ENCODE results near the gene SPAG6.

SPAG6 gene

GRCh38 chr10:22436893-22437619 is 91.8 kb downstream of the SPAG6 start:
- no peak for DNase-seq

- DNase-seq = no peak
These were observed 92.6 kb downstream of the SPAG6 start for GRCh38 chr10:22437620-22438588.

- DNase-seq = no peak
These were observed 93.4 kb downstream of the SPAG6 start for GRCh38 chr10:22438711-22439110.

GRCh38 chr10:22442063-22442462 is 96.8 kb downstream of the SPAG6 start:
- no peak for DNase-seq

GRCh38 chr10:22442468-22442867 is 97.2 kb downstream of the SPAG6 start:
- DNase-seq = no peak

- no peak for DNase-seq
These were observed 98.0 kb downstream of the SPAG6 start for GRCh38 chr10:22443175-22443901.

- DNase-seq = no peak
These were observed 99.0 kb downstream of the SPAG6 start for GRCh38 chr10:22444219-22444788.

GRCh38 chr10:22445495-22445894 is 100.2 kb downstream of the SPAG6 start:
- DNase-seq = no peak

- no peak for DNase-seq
These were observed 101.8 kb downstream of the SPAG6 start for GRCh38 chr10:22447068-22447467.

- DNase-seq = no peak
These were observed 106.0 kb downstream of the SPAG6 start for GRCh38 chr10:22451346-22451745.

GRCh38 chr10:22453320-22453719 is 108.0 kb downstream of the SPAG6 start:
- no peak for DNase-seq

GRCh38 chr10:22453948-22454591 is 108.8 kb downstream of the SPAG6 start:
- DNase-seq = no peak

GRCh38 chr10:22454634-22455033 is 109.3 kb downstream of the SPAG6 start:
- no peak for DNase-seq

- no peak for DNase-seq
These were observed 110.0 kb downstream of the SPAG6 start for GRCh38 chr10:22455068-22455857.

GRCh38 chr10:22456486-22456885 is 111.2 kb downstream of the SPAG6 start:
- no peak for DNase-seq

GRCh38 chr10:22458272-22459038 is 113.2 kb downstream of the SPAG6 start:
- no peak for DNase-seq

GRCh38 chr10:22459496-22459895 is 114.2 kb downstream of the SPAG6 start:
- no peak for DNase-seq

GRCh38 chr10:22460101-22460500 is 114.8 kb downstream of the SPAG6 start:
- no peak for DNase-seq

- no peak for DNase-seq
These were observed 115.5 kb downstream of the SPAG6 start for GRCh38 chr10:22460531-22461403.

- DNase-seq = no peak
These were observed 116.6 kb downstream of the SPAG6 start for GRCh38 chr10:22461891-22462290.

Data from SIG-M5 (cell line).